Sigmoid colon (tissue), 7 donors: ENCODE data around the gene GMDS. TPM values are rescaled to one million over a fixed set of nuclear protein-coding genes. Genes with fewer than 3 reads are reported as not detected.

ENCODE experiments used
- DNase-seq: peaks from one replicate; pipeline ENCODE4 v3.0.0-alpha.2; 2019
- H3K27ac ChIP-seq, 4 donors: fragments of 200-600 bp; sonication (generic); one replicate each; pipeline ENCODE4 v1.5.1; 2016 to 2019; ENCODE audit warnings: mild to moderate bottlenecking in 1 of 4
- H3K27me3 ChIP-seq, 3 donors: fragments of 200-600 bp; sonication (generic); one replicate each; pipeline ENCODE4 v1.5.1; 2019; ENCODE audit warnings: mild to moderate bottlenecking in 1 of 3
- H3K36me3 ChIP-seq, 4 donors: fragments of 200-600 bp; sonication (generic); one replicate each; pipeline ENCODE4 v1.5.1; 2016 to 2019
- H3K4me1 ChIP-seq, 4 donors: fragments of 200-600 bp; sonication (generic); one replicate each; pipeline ENCODE4 v1.5.1; 2017 to 2019
- H3K4me3 ChIP-seq, 4 donors: fragments of 200-600 bp; sonication (generic); one replicate each; pipeline ENCODE4 v1.5.1; 2017 to 2019; ENCODE audit warnings: mild to moderate bottlenecking in 2 of 4, moderate library complexity in 1 of 4
- H3K9me3 ChIP-seq, 4 donors: fragments of 200-600 bp in 3 of 4; sonication (generic) in 3 of 4; one replicate each; pipeline versions ENCODE4 v1.5.1 to v1.6.1; 2013 to 2019
- CTCF ChIP-seq, 4 experiments: fragments of 450-650 bp in 3 of 4; fragments of 200-600 bp in 1 of 4; IDR thresholded peaks; one replicate each; pipeline ENCODE4 v1.5.1; 2016 to 2019; ENCODE audit warnings: antibody characterized with exemption in 4 of 4, mild to moderate bottlenecking in 3 of 4, moderate library complexity in 2 of 4
- EP300 ChIP-seq, 4 donors: sonication (generic); formaldehyde crosslinking; IDR thresholded peaks; one replicate each; pipeline ENCODE4 v1.6.1; 2017; ENCODE audit warnings: antibody characterized with exemption in 4 of 4
- POLR2A ChIP-seq, 2 donors: fragments of 450-650 bp; IDR thresholded peaks; one replicate each; pipeline ENCODE4 v1.6.1; 2016; ENCODE audit warnings: antibody characterized with exemption in 2 of 2, mild to moderate bottlenecking in 2 of 2, moderate library complexity in 2 of 2
- POLR2AphosphoS5 ChIP-seq, 4 donors: sonication (generic); formaldehyde crosslinking; IDR thresholded peaks; one replicate each; pipeline ENCODE4 v1.6.1; 2017; ENCODE audit warnings: antibody characterized with exemption in 4 of 4
- WGBS, 2 donors: extraction: QIAGEN DNeasy Blood & Tissue Kit; methylation state at CpG; one replicate each; pipeline ENCODE4 v1.1.7; 2013; 5-methylcytosine and 5-hydroxymethylcytosine counted together
- intact Hi-C: fragments of 100-400 bp; cut with DNase I; formaldehyde crosslinking; loops from one replicate; pipeline ENCODE4 v1.15.1; 2023
- polyA plus RNA-seq, 3 donors: library from polyadenylated mRNA; stranded (reverse); fragments of 200-250 nt; gene quantifications; one replicate each; pipeline ENCODE4 v1.2.3, GENCODE V29; 2013
- total RNA-seq, 4 donors: library from RNA; depleted of rRNA; stranded (reverse); fragments of >200 nt; gene quantifications; one replicate each; pipeline ENCODE4 v1.1.0, GENCODE V29; 2016
- donor health status: healthy with polysubstance abuse.
- donor health status: Bipolar disorder and iron deficiency.
- donor health status: healthy.

Gene GMDS
- total and polyA plus RNA-seq, 7 donors, result 3.1 to 173 (median 9.4) TPM

- H3K27me3 ChIP-seq, result no peaks in the 10 kb centered on the region
- no peaks in the 10 kb centered on the region for H3K36me3 ChIP-seq
- intact Hi-C loops, result no loop called here
- TF ChIP-seq CTCF (IDR thresholded peaks at IDR 0.05) (no peak), POLR2A (IDR thresholded peaks at IDR 0.05) (no peak), EP300 (IDR thresholded peaks at IDR 0.05) (no peak)
- H3K4me3 ChIP-seq, result no peak overlapping the region
- H3K4me1 ChIP-seq, result no peaks in the 10 kb centered on the region
- H3K27ac ChIP-seq, result no peak overlapping the region
- DNase-seq, result no peak
- 82 to 93% methylated on average over 6 of the region's 6 CpGs for WGBS, 2 donors
- peaks cover 0 to 2% (median 0%) of the 10 kb centered on the region in 4 donors for H3K9me3 ChIP-seq
Measured at GRCh38 chr6:2042956-2043648, 202.3 kb downstream of the GMDS start.

GRCh38 chr6:2038092-2038491, 207.3 kb downstream of the GMDS start:
- 57 to 90% methylated on average over 8 of the region's 8 CpGs for WGBS, 2 donors
- Histone ChIP-seq H3K36me3 (no peaks in the 10 kb centered on the region), H3K27me3 (no peaks in the 10 kb centered on the region), H3K4me1 (no peaks in the 10 kb centered on the region), H3K27ac (no peak overlapping the region), H3K4me3 (no peak overlapping the region), H3K9me3 (no peaks in the 10 kb centered on the region)
- DNase-seq, result no peak
- intact Hi-C loops, result no loop called here
- no peak for TF ChIP-seq POLR2AphosphoS5 (IDR thresholded peaks at IDR 0.05)
- TF ChIP-seq POLR2A (IDR thresholded peaks at IDR 0.05), result no peak
- no peak for TF ChIP-seq EP300 (IDR thresholded peaks at IDR 0.05)
- no peak for TF ChIP-seq CTCF (IDR thresholded peaks at IDR 0.05)

GRCh38 chr6:2037237-2037926, 208.0 kb downstream of the GMDS start:
- H3K4me1 ChIP-seq, result no peaks in the 10 kb centered on the region
- no peaks in the 10 kb centered on the region for H3K27me3 ChIP-seq
- H3K36me3 ChIP-seq, result no peaks in the 10 kb centered on the region
- no peak for DNase-seq
- no peak overlapping the region for H3K27ac ChIP-seq
- no peak for TF ChIP-seq POLR2AphosphoS5 (IDR thresholded peaks at IDR 0.05)
- TF ChIP-seq EP300 (IDR thresholded peaks at IDR 0.05), result no peak
- TF ChIP-seq POLR2A (IDR thresholded peaks at IDR 0.05), result no peak
- no peak for TF ChIP-seq CTCF (IDR thresholded peaks at IDR 0.05)
- H3K9me3 ChIP-seq, result no peaks in the 10 kb centered on the region
- intact Hi-C loops, result no loop called here
- H3K4me3 ChIP-seq, result no peak overlapping the region
- WGBS, 2 donors, result 89 to 96% methylated on average over 10 of the region's 10 CpGs

- no peaks in the 10 kb centered on the region for H3K36me3 ChIP-seq
- TF ChIP-seq POLR2A (IDR thresholded peaks at IDR 0.05) (no peak), CTCF (IDR thresholded peaks at IDR 0.05) (no peak), POLR2AphosphoS5 (IDR thresholded peaks at IDR 0.05) (no peak), EP300 (IDR thresholded peaks at IDR 0.05) (no peak)
- H3K27me3 ChIP-seq, result no peaks in the 10 kb centered on the region
- no peaks in the 10 kb centered on the region for H3K9me3 ChIP-seq
- intact Hi-C loops, result no loop called here
- no peak overlapping the region for H3K27ac ChIP-seq
- no peak for DNase-seq
- WGBS, 2 donors, result 84 to 93% methylated on average over 6 of the region's 6 CpGs
- H3K4me1 ChIP-seq, result no peaks in the 10 kb centered on the region
- no peak overlapping the region for H3K4me3 ChIP-seq
Measured at GRCh38 chr6:2036710-2037023, 208.7 kb downstream of the GMDS start.
